Psoas muscle (tissue), 8 donors: ENCODE measurements around the gene MYO1C. TPM values are rescaled to one million over a fixed set of nuclear protein-coding genes. Genes with fewer than 3 reads are reported as not detected.
"Not testable (repeated sequence)": the region's sequence is repeated elsewhere in the genome, so short reads cannot be mapped to it uniquely, and the experiment has no call there.

ENCODE experiments used
- ATAC-seq, 4 donors: fragments of 200-7000 bp; cut with Tn5 transposase; one replicate each; pipeline ENCODE4 v1.9.1; 2020; ENCODE audit warnings: moderate library complexity in 3 of 4, mild to moderate bottlenecking in 2 of 4
- DNase-seq, 2 donors: peaks; one replicate each; pipeline ENCODE4 v3.0.0-alpha.2; 2020
- H3K27ac ChIP-seq: fragments of 200-600 bp; one replicate; pipeline ENCODE4 v1.8.0; 2022
- H3K27me3 ChIP-seq, 3 donors: fragments of 200-600 bp in 1 of 3; one replicate each; pipeline versions ENCODE4 v1.6.1 to v1.8.0; 2013 to 2022; ENCODE audit warnings: low read length in 2 of 3, mild to moderate bottlenecking in 2 of 3, moderate library complexity in 1 of 3; ENCODE audit not compliant: insufficient read depth in 3 of 3
- H3K36me3 ChIP-seq, 2 donors: fragments of 200-600 bp in 1 of 2; one replicate each; pipeline versions ENCODE4 v1.6.1 to v1.8.0; 2013 to 2022; ENCODE audit warnings: low read depth in 1 of 2, mild to moderate bottlenecking in 1 of 2, moderate library complexity in 1 of 2; ENCODE audit not compliant: insufficient read depth in 1 of 2
- H3K4me1 ChIP-seq: fragments of 200-600 bp; one replicate; pipeline ENCODE4 v1.8.0; 2022
- H3K4me3 ChIP-seq: fragments of 200-600 bp; one replicate; pipeline ENCODE4 v1.8.0; 2022; ENCODE audit warnings: mild to moderate bottlenecking
- H3K9me3 ChIP-seq: fragments of 200-600 bp; one replicate; pipeline ENCODE4 v1.8.0; 2022
- CTCF ChIP-seq: fragments of 200-600 bp; IDR thresholded peaks from one replicate; pipeline ENCODE4 v1.8.0; 2022; ENCODE audit warnings: antibody characterized with exemption
- WGBS, 3 donors: extraction: QIAGEN DNeasy Blood & Tissue Kit; methylation state at CpG; one replicate each; pipeline versions ENCODE4 v1.1.6 to v1.1.7; 2013; 5-methylcytosine and 5-hydroxymethylcytosine counted together
- intact Hi-C, 2 donors: fragments of 100-400 bp; cut with DNase I; formaldehyde crosslinking; loops; one replicate each; pipeline versions ENCODE4 v1.11.0 to v1.14.2; 2022
- polyA plus RNA-seq, 3 donors: library from polyadenylated mRNA; stranded (reverse); fragments of 200-250 nt; gene quantifications; one replicate each; pipeline ENCODE4 v1.2.3, GENCODE V29; 2013
- total RNA-seq, 4 donors: library from RNA; stranded (reverse); fragmentation: NEBNext Ultra II Directional in 2 of 4; extraction: Animal tissue kit (Norgen Biotek cat#: 25700) in 2 of 4; gene quantifications; one replicate each; pipeline versions ENCODE4 v1.2.1 to v1.2.4, GENCODE V29; 2021 to 2023
- donor health status: healthy with polysubstance abuse.
- donor health status: DM: no; HTN: no; CAD: no; lungs with moderate emphysema.
- donor health status: Bipolar disorder and iron deficiency.
- donor health status: healthy.
- donor health status: DM: yes; HTN: yes; CAD: no.
- donor health status: DM: no; HTN: no; CAD: no.
- donor health status: DM: no; HTN: no; CAD: no.
- donor health status: DM: yes; HTN: yes; CAD: no.

MYO1C gene
- total and polyA plus RNA-seq, 7 donors = 24.0 to 82.7 (median 68.1) TPM

GRCh38 chr17:1420981-1421380 lies 71.5 kb downstream of the MYO1C start:
- 76 to 91% (median 86%) methylated on average over 2 of the region's 2 CpGs for WGBS, 3 donors
- Histone ChIP-seq H3K9me3 (no peaks in the 10 kb centered on the region), H3K27me3 (no peaks in the 10 kb centered on the region), H3K36me3 (peaks cover 5 to 46% of the 10 kb centered on the region in 2 donors), H3K27ac (peak overlapping the region; percentile 77), H3K4me3 (no peak overlapping the region), H3K4me1 (peaks cover 38% of the 10 kb centered on the region)
- ATAC-seq (no peak), DNase-seq (no peak)
- intact Hi-C loops = no loop called here
- no peak for TF ChIP-seq CTCF

- H3K27ac ChIP-seq = no peak overlapping the region
- H3K4me1 ChIP-seq = peaks cover 38% of the 10 kb centered on the region
- H3K27me3 ChIP-seq = no peaks in the 10 kb centered on the region
- DNase-seq (no peak), ATAC-seq (no peak)
- intact Hi-C loops = no loop called here
- H3K4me3 ChIP-seq = no peak overlapping the region
- H3K9me3 ChIP-seq = no peaks in the 10 kb centered on the region
- TF ChIP-seq CTCF = no peak
- WGBS, 3 donors = 95 to 96% (median 95%) methylated on average over 11 of the region's 11 CpGs
- peaks cover 5 to 38% of the 10 kb centered on the region in 2 donors for H3K36me3 ChIP-seq
Measured at GRCh38 chr17:1420163-1420562, 72.3 kb downstream of the MYO1C start.

GRCh38 chr17:1418476-1418875 lies 74.0 kb downstream of the MYO1C start:
- H3K4me3 ChIP-seq, H3K9me3 ChIP-seq, H3K27ac ChIP-seq, DNase-seq, intact Hi-C loops, H3K27me3 ChIP-seq: not testable (repeated sequence)
- WGBS, 3 donors = 66 to 93% (median 79%) methylated on average over 10 of the region's 10 CpGs
- peaks cover 3 to 31% of the 10 kb centered on the region in 2 donors for H3K36me3 ChIP-seq
- peaks cover 45% of the 10 kb centered on the region for H3K4me1 ChIP-seq
- peak in 1 of 4 donors; percentile 20 for ATAC-seq

GRCh38 chr17:1416414-1416813 lies 76.1 kb downstream of the MYO1C start:
- Histone ChIP-seq H3K9me3 (peaks cover 7% of the 10 kb centered on the region), H3K4me1 (peaks cover 30% of the 10 kb centered on the region), H3K27ac (no peak overlapping the region), H3K4me3 (no peak overlapping the region), H3K27me3 (no peaks in the 10 kb centered on the region), H3K36me3 (peaks cover 0 to 19% of the 10 kb centered on the region in 2 donors)
- DNase-seq = peak in 1 of 2 donors; percentile 4
- ATAC-seq = no peak
- 91 to 94% (median 92%) methylated on average over 5 of the region's 5 CpGs for WGBS, 3 donors
- TF ChIP-seq CTCF = no peak
- intact Hi-C loops = no loop called here

GRCh38 chr17:1414634-1415033 lies 77.9 kb downstream of the MYO1C start:
- Histone ChIP-seq H3K4me1 (peaks cover 21% of the 10 kb centered on the region), H3K36me3 (peaks cover 0 to 2% of the 10 kb centered on the region in 2 donors), H3K27ac (peak overlapping the region; percentile 71), H3K27me3 (no peaks in the 10 kb centered on the region), H3K4me3 (no peak overlapping the region), H3K9me3 (peaks cover 7% of the 10 kb centered on the region)
- 35 to 60% (median 37%) methylated on average over 10 of the region's 10 CpGs for WGBS, 3 donors
- intact Hi-C loops = no loop called here
- peak in 1 of 2 donors; percentile 64 for DNase-seq
- ATAC-seq = peak; percentile 46 to 63 (median 61)
- TF ChIP-seq CTCF = no peak

Other genes starting within 250 kb of the MYO1C start
- gene BHLHA9, start 222.2 kb downstream of the MYO1C start, total RNA-seq = not detected
- gene BHLHA9, start 222.2 kb downstream of the MYO1C start, polyA plus RNA-seq = not detected
- under 1 TPM; 0.28 to 0.69 (median 0.38) TPM for gene TRARG1, start 213.0 kb downstream of the MYO1C start, total RNA-seq
- 1 to 10 TPM in 1 of 3 donors, under 1 TPM in 2; 0.36 to 1.3 (median 0.93) TPM for gene TRARG1, start 213.0 kb downstream of the MYO1C start, polyA plus RNA-seq
- gene YWHAE, start 92.5 kb downstream of the MYO1C start, total RNA-seq = 100 to 1,000 TPM; 641 to 874 (median 838) TPM
- gene YWHAE, start 92.5 kb downstream of the MYO1C start, polyA plus RNA-seq = 100 to 1,000 TPM; 655 to 927 (median 670) TPM
- gene CRK, start 36.5 kb downstream of the MYO1C start, total RNA-seq = 10 to 100 TPM; 26.4 to 60.4 (median 33.1) TPM
- gene CRK, start 36.5 kb downstream of the MYO1C start, polyA plus RNA-seq = 10 to 100 TPM; 29.7 to 48.0 (median 40.4) TPM
- 10 to 100 TPM; 35.7 to 41.8 (median 40.1) TPM for gene INPP5K, start 23.9 kb upstream of the MYO1C start, total RNA-seq
- 10 to 100 TPM; 25.6 to 45.4 (median 30.9) TPM for gene INPP5K, start 23.9 kb upstream of the MYO1C start, polyA plus RNA-seq
- 10 to 100 TPM; 23.7 to 45.0 (median 43.5) TPM for gene PITPNA, start 70.1 kb upstream of the MYO1C start, total RNA-seq
- gene PITPNA, start 70.1 kb upstream of the MYO1C start, polyA plus RNA-seq = 10 to 100 TPM; 23.7 to 43.8 (median 40.0) TPM
- gene SLC43A2, start 136.1 kb upstream of the MYO1C start, total RNA-seq = 10 to 100 TPM; 10.1 to 70.5 (median 30.0) TPM
- 10 to 100 TPM in 2 of 3 donors, 1 to 10 TPM in 1; 9.5 to 21.7 (median 19.0) TPM for gene SLC43A2, start 136.1 kb upstream of the MYO1C start, polyA plus RNA-seq
- 1 to 10 TPM; 5.2 to 8.9 (median 6.4) TPM for gene SCARF1, start 153.0 kb upstream of the MYO1C start, total RNA-seq
- 1 to 10 TPM; 2.0 to 4.9 (median 4.1) TPM for gene SCARF1, start 153.0 kb upstream of the MYO1C start, polyA plus RNA-seq
- gene RILP, start 157.2 kb upstream of the MYO1C start, total RNA-seq = 10 to 100 TPM; 23.3 to 44.5 (median 29.8) TPM
- 10 to 100 TPM; 26.8 to 49.9 (median 39.1) TPM for gene RILP, start 157.2 kb upstream of the MYO1C start, polyA plus RNA-seq
- gene PRPF8, start 192.2 kb upstream of the MYO1C start, total RNA-seq = 100 to 1,000 TPM; 218 to 305 (median 223) TPM
- 100 to 1,000 TPM in 1 of 3 donors, 10 to 100 TPM in 2; 84.8 to 138 (median 90.2) TPM for gene PRPF8, start 192.2 kb upstream of the MYO1C start, polyA plus RNA-seq
- gene TLCD2, start 217.7 kb upstream of the MYO1C start, total RNA-seq = 1 to 10 TPM; 1.6 to 2.9 (median 1.9) TPM
- gene TLCD2, start 217.7 kb upstream of the MYO1C start, polyA plus RNA-seq = 1 to 10 TPM; 1.1 to 1.4 (median 1.1) TPM
- gene WDR81, start 232.0 kb upstream of the MYO1C start, total RNA-seq = 10 to 100 TPM; 15.1 to 23.7 (median 20.8) TPM
- gene WDR81, start 232.0 kb upstream of the MYO1C start, polyA plus RNA-seq = 10 to 100 TPM; 18.1 to 27.9 (median 18.5) TPM